Lung microvascular endothelial cell (primary cell): ENCODE results near the gene CDH22. TPM values are rescaled to one million over a fixed set of nuclear protein-coding genes. Genes with fewer than 3 reads are reported as not detected.

Source experiments
- DNase-seq, 2 donors: peaks; one replicate each; pipeline versions ENCODE4 v3.0.0 to v3.0.0-alpha.2; 2010; ENCODE audit warnings: low read depth in 2 of 2
- total RNA-seq: library from RNA; depleted of rRNA; stranded (reverse); fragments of >200 nt; gene quantifications from 2 replicates; pipeline ENCODE4 v1.2.1, GENCODE V29; 2014

CDH22 gene
- total RNA-seq, 1 donor from 2014 or later, result 0.79 TPM

DNA sequence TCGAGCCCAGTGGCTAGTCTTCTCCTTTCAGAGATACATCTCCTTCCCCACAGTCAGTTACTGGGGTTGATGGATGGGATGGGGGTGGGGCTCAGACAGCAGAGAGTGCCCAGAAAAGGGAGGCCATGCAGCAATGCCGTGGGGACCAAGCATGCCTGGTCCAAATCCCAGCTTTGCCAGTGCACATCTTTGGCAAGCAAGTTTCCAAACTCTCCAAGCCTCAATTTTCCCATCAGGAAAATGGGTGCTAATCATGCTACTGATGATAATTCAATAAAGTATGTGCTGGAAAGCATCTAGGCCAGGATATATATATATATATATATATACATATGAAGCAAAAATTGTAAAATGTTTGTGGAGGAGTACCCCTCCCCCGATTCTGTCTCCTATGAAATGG lies 111.3 kb downstream of the CDH22 start:
- DNase-seq, result no peak

DNA sequence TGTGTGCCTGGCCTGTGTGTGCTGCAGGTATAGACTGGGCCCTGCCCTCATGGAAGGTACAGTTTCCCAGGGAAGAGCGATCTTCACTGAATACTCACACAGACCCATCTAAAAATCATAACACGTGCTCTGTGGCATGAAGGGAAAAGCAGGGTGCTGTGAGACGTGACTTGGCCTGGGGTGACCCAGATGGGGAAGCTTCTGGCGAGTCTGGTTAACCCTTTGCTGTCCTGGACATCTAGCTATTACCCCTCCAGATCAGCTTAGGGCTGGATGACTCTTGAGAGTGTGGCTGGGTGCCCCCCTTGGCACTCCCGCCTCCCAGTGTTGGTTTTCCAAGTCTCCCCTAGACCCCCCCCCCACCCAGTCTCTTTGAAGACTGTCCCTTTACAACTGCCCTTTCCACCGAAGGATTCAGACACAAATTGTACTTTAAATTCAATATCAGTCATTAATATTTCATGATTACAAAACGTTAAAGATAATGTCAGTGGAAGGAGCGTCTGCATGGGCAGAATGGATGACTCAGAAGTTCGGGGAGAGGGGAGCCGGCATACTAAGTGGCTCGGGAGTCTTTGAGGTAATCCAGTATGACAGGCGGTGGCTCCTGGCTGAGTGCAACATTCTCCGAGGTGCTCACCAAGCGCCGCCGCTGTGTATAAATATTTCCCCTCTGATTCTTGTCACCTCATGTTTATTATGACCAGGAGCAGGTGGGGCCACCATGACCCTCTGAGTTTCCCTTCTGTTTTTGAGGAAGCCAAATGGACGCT lies 112.8 kb downstream of the CDH22 start:
- no peak for DNase-seq

DNA sequence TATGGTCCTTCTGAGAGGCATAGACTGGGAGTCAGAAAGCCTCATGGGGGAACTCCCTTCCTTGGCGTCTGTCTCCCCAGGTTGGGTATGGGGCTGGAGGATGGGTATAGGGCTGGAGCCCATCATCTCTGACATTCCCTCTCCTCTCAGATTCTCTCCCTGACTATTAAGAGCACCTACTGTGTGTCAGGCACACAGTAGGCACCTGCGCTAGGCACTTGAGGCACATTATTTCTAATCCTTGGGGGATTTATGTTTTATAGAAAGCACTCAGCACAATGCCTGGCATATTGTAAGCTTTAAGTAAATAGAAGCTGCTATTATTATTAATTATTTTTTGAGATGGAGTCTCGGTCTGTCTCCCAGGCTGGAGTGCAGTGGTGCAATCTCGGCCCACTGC lies 113.9 kb downstream of the CDH22 start:
- no peak for DNase-seq

DNA sequence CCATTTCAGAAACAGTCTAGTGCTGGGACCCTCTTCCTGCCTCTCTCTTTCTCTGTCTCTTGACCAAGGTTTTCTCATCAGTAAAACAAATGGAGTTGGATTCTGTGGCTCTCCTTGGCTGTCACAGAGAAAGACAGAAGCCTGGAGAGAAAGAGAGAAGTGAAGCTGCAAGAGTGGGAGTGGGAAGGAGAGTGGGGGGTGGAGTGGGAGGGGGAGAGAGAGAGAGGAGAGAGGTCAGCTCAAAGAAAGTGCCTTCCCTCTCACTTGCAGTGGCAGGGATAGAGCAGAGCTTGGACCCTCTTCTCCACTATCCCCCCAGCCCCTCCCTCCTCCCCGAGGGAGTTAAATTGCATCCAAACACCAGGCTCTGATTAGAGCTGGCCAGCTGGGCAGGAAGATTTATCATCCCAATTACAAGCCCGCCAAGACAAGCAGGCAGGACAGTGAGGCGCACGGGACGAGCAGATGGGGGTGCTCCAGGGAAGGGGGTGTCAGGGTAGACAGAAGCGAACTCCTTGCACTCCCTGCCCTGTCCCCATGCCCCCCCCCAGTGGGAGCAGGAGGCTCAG lies 115.8 kb downstream of the CDH22 start:
- DNase-seq, result no peak

DNA sequence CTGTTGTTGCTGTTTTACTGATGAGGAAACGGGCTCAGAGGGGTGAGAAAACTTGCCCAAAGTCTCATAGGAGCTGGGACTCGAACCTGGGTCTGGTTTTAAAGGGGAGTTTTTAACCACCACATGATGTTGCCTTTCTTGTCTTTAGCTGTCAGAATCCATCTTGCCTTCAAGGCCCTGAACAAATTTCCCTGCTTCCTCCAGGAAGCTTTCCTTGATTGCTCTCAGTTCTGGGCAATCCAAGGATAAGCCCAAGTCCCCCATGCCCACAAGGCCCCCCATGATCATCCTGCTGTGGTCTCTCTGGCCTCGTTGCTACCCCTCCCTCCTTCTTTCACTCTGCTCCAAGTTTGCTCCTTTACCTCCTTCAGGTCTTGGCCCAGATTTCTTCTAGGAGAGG lies 116.7 kb downstream of the CDH22 start:
- no peak for DNase-seq

DNA sequence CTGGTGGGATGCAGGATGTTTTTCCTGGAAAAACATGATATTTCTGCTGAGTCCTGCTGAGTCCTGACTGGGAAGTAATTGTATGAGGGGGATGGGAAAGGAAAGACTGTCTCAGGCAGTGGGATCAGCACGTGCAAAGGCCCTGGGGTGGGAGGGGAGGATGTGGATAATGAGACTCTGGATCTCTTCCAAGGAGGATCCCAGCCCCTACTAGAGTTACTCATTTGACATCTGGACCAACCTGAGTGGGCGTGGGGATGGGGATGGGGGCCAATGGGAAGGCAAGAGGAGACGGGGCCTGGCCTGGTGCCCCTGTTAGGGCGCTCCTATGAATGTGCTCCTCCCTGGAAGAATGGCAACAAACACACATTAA lies 117.1 kb downstream of the CDH22 start:
- no peak for DNase-seq

DNA sequence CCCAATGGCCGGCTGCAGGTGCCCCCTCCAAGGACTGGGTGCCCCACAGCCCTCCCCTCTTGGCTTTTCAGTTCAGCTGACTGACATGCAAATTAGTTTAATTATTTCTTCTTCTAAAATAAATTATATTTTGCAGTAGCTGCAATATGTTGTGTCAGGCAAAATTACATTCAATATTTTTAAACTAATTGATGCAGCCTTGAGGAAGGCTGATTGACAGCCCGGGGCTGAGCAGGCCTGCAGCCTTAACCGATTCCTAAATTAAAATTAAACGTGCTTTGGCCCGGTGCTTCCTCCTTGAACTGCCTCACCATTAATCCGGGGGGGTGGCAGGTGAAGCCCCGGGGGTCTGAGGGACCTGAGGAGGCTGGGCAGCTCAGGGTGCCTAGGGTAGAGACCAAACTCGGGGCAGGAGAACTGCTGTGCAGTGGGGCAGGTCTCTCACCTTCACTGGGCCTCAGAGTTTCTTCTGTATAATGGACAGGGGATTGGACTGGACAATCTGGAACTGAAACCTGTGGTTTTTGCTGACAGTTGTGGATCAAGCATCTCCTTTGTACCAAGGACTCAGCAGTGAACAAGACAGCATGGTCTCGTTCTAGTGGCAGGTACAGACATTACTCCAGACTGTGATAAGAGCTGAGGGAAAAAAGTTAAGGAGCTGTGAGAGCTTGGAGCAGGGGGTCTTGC lies 117.7 kb downstream of the CDH22 start:
- no peak for DNase-seq

DNA sequence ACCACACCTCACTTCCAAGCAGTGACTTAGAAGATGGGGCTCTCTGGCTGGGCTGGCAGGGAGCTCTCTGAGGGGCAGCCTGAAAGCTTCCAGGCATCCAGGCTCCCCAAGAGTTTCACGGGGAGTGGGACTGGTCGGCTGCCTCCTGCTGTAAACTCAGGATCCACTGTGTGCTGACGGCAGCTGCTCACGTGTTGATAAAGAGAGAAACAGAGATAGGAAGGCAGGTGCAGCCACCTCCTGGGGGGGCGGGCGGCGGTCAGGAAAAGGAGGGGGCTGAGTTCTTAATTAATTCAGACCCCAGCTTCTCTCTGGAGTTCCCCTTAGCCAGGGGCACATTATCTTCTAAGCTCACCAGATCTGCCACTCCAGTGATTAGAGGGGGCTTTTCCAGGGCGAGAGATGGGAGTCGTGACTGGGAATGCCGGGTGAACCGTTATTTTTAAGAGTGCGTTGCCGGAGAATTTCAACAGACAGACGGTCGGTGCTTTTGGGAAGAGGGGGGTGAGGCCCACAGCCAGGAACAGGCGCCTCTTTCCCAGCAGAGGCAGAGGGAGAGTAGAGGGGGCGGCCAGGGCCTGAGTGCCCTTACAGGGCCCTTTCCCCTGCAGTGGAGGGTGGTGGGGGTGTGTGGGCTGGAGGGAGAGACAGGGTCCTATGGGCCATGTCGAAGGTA lies 119.3 kb downstream of the CDH22 start:
- no peak for DNase-seq

DNA sequence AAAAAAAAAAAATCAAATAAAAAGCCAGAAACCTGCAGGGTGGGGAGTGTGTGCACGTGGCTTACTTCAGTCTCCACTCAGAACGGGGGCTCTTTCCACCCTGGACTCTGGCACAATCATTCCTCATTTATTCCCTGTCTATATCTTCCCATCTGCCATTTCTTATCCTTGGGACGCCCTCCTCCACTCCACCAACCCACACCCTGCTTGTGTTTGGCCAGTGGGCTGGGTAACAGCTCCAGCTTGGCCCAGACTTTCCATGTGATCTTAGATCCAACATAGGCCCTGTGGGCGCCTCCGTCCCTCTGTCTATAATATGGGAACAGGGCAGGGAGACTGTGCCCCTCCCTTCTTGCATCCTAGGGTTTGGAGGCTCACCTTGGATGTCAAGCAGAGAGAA lies 122.1 kb downstream of the CDH22 start:
- no peak for DNase-seq

DNA sequence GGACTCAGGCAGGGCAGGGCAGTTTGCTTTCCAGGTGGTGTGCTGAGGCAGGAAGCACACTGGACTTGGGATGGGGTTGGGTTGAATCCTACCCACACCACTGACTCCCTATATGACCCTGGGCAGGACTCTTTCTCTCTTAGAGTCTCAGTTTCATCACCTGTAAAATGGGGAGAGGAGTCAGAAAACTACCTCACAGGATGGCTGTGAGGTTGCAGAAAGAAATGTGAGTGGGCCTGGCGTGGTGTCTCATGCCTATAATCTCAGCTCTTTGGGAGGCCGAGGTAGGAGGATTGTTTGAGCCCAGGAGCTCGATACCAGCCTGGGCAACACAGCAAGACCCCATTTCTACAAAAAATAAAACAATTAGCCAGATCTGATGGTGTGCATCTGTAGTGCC lies 122.9 kb downstream of the CDH22 start:
- no peak for DNase-seq

DNA sequence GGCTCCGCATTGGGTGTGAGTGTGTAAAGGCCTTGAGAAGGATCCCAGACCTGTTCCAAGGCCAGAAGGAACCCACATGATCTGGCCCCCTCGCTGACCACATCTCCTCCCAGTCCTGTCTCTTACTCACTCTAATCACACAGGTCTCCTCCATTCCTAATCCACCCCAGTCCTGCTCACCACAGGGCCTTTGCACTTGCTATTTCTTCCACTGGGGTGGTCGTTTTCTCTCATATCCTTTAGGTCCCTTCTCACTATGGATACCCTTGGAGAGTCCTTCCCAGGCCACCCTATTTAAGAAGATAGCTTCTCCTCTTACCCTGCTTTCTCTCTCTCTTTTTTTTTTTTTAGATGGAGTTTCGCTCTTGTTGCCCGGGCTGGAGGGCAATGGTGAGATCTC lies 124.5 kb downstream of the CDH22 start:
- DNase-seq, result no peak

DNA sequence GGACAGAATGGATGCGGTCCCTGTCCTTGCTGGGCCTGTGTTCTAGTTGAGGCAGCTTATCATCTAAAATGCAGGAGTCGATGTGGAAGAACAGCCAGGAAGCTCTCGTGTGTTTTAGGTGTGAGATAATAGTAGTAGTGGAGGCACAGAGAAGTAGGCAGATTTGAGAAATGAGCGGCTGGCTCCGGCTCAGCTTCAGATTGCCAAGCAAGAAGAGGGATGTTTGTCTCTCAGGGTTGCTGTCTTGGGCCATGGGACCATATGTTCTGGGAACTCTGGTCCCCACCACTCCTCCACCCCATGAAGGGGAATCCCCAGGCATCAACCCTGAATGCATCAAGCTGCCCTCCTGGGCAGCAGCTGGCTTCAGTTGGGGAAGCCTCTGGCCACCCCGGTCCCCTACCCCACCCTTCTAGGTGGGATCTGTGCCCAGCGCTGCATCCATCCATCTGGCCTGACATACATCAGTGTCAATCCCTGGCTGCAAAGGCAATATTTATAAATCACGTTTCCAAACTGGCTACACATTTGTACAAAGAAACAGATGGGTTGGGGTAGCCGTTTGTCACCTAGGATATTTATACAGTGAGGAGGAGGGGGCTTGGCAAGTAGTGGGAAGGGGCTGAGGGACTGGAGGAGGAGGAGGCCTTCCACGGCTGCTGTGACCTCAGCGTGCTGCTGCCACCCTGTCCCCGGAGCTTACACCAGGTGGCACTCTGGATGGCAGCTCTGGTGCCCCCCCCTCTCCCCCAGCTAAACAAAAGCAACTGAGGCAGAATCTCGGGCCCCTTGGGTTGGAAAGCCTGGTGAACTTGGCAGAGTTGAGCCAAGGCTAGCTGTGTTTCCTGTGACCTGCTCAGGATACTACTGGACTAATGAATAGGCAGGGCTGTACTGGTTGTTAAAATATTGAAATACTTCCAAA lies 125.8 kb downstream of the CDH22 start:
- no peak for DNase-seq

DNA sequence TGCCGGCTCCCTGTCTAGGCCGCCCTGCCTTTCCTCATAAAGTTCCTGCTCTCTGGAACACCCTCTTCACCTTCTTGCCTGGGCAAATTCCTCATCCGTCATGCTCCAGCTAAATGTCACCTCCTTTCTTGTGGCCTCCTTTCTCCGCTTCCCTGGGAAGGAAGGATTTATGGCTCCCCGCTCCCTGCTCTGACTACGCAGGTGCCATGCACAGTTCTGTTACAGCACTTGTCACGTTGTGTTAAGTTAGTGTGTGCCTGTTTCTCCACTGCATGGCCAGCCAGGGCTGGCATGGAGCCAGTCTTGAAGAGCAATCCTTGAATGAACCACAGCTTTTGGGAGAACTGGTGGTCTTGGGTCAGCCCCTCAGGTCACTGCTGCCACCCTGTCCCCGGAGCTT lies 128.4 kb downstream of the CDH22 start:
- no peak for DNase-seq

DNA sequence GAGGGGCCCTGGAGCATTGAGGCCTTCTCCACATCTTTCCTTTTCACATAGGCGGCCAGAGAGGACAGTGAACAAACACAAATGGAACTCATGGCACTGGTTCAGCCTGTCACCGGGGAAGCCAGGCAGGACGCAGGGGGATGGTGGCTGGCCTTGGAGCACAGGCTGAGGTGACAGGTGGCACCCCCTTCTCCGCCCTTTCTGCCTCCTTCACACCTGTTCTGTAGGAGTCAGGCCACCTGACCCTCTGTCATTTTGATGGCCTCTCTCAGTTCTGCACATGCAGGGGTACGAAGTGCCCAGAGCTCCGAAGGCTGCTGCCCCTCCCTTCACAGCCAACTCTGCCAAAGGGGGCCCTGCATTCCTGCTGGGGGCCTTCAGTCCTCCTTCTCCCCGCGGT lies 129.4 kb downstream of the CDH22 start:
- no peak for DNase-seq

DNA sequence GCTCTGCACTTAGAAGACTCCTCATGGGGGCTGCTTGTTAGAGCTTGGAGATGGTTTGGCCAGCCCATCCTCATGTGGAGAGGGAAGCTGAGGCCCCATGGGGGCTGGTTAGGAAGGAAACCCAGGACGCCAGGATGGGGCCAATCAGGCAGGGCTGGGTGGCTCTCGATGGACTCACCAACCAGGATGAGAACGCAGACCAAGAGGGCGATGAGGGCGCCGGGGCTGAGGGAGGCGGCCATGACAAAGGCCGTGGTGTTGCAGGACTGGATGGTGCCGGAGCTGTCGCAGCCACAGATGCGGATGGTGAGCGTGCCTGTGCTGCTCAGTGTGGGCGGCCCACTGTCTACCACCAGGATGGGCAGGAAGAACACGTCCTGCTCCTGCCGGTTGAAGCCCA lies 130.5 kb downstream of the CDH22 start:
- no peak for DNase-seq

DNA sequence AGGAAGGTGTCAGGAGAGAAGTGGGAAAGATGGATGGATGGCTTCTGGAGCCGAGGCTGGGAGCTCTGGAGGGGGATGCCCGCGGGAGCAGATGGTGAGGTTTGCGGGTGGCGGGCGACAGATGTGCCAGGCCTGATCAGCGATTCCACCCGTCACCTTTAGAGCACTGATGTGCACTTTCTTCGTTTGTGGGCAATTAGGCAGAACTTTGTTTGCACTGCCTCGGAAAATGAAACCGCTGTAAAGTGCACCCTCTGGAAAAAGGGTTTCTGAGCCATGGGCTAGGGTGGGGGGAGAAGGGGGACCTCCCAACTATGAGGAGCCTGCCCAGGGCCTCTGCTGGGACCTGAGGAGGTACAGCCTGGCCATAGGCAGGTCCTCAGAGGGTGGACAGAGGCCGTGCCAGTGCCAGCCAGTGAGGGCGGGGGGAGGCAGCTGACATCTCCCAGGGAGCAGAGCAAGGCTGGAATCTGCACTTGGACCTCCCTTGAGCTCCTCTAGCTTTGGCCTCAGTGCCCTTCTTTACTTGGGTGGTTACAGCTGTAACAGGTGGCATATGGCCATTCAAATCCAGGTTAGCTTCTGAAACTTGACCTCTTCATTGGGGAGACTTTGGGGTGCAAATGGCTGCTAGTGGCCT lies 131.4 kb downstream of the CDH22 start:
- no peak for DNase-seq

DNA sequence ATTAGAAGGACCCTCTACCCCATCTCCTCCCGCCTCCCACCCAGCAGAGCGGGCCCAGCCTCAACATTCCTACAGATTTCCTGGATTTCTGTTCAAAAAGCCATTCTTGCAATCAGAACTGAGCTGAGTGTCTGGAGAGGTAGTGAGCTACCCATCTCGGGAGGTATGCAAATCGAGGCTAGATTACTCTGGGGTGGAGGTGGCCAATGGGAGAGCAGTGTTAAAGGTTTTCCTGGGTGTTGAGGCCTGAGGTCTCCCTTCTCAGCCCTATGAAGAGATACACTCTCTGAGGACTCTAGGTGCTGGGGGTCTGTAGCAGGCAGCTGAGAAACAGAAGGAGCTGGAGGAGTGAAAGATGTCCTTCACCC lies 133.2 kb downstream of the CDH22 start:
- no peak for DNase-seq

DNA sequence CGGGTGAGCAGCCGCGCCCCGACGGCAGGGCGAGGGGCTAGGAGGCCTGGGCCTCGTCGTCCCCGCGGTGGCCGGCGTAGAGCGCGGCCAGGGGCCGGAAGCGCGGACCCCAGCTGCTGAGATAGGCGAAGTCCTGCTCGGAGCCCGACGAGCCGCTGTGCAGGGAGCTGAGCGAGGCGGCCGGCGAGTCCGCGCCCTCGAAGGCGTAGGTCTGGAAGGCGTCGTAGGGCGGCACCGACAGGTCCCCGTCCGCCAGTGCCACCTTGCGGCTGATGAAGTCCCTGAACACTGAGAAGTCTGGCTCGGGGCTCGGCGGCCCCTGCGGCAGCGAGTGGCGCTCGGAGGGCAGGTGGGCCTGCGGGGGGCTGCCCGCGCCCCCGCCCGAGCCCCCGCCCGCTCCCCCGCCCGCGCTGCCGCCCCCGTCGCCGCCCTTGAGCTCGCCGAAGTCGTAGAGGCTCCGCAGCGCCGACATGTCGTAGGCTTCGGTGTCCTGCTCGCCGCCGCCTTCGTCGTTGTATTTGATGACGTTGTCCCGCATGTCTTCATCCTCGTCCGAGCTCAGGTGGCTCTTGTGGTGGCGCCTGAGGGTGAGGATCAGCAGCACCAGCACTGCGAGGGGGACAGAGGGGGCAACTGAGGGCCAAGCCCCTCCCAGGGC lies 133.7 kb downstream of the CDH22 start:
- peak; percentile 65 to 66 for DNase-seq

DNA sequence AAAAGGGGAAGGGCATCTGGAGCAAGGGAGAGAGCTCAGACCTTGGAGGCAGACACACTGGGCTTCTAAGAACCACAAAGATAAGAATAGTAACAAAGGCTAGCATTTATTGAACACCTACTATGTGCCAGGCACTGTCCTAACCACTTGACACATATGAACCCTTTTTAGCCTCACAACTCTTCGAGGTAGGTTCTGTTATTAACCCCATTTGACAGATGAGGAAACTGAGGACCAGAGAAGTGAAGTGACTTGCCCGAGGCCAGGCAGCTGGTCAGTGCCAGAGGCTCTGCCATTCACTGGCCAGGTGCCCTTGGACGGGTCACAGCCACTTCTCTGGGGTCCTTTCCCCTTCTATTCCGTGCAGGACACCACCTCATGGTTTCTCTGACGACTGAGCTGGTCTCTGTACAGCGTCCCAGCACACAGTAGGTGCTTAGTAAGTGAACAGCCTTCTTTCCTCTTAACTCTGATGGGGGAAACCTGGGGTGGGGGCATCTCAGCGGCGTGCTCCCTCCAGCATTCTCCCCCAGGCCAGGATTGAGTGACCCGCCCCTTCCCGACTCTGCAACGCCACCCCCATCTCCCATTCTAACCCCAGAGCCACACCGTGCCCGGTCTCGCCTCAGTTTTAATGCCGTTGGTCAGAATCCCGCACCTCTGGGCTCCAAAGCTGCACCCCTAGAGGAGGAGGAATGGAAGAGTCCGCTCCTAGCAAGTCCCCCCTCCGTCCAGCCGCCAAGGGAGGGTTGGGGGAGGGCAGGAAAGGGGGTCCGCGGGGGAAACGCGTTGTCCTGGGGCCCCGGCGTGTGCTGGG lies 134.4 kb downstream of the CDH22 start:
- DNase-seq, result no peak
